ENCODE results near the gene TPK1.

- no peak for TF ChIP-seq POLR2A (IDR thresholded peaks at IDR 0.05)
- TF ChIP-seq, protein P1, sequence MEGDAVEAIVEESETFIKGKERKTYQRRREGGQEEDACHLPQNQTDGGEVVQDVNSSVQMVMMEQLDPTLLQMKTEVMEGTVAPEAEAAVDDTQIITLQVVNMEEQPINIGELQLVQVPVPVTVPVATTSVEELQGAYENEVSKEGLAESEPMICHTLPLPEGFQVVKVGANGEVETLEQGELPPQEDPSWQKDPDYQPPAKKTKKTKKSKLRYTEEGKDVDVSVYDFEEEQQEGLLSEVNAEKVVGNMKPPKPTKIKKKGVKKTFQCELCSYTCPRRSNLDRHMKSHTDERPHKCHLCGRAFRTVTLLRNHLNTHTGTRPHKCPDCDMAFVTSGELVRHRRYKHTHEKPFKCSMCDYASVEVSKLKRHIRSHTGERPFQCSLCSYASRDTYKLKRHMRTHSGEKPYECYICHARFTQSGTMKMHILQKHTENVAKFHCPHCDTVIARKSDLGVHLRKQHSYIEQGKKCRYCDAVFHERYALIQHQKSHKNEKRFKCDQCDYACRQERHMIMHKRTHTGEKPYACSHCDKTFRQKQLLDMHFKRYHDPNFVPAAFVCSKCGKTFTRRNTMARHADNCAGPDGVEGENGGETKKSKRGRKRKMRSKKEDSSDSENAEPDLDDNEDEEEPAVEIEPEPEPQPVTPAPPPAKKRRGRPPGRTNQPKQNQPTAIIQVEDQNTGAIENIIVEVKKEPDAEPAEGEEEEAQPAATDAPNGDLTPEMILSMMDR (IDR thresholded peaks at IDR 0.05) = no peak
Observed at GRCh38 chr7:144510621-144511020, 325.2 kb downstream of the TPK1 start.

Measured in gastroesophageal sphincter (tissue), 3 donors.